Measurements from ENCODE around the gene HNRNPLL. TPM values are rescaled to one million over a fixed set of nuclear protein-coding genes. Genes with fewer than 3 reads are reported as not detected.
A peak's percentile ranks its signal among the peaks of the same experiment; 100 is the strongest.
"Not testable (repeated sequence)": the region's sequence is repeated elsewhere in the genome, so short reads cannot be mapped to it uniquely, and the experiment has no call there.

Gene HNRNPLL
- total RNA-seq, 2 donors from 2014 or later: 60.1 to 64.7 TPM

DNA sequence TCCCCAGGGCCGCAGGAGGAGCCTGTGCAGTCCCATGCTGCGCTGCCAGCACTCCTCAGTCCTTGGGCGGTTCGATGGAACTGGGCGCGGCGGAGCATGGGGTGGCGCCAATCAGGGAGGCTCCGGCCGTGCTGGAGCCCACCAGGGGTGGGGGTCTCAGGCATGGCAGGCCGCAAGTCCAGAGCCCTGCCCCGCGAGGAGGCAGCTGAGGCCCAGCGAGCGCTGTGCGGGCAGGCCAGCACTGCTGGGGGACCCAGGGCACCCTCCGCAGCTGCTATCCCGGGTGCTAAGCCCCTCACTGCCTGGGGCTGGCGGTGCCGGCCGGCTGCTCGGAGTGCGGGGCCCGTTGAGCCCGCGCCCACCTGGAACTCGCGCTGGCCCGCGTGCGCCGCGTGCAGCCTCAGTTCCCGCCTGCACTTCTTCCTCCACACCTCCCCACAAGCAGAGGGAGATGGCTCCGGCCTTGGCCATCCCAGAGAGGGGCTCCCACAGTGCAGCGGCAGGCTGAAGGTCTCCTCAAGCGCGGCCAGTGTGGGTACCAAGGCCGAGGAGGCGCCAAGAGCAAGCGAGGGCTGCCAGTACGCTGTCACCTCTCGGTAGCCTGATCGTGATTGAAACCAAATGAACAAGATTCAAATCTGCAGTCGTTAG, 40.4 kb upstream of the HNRNPLL start:
- ATAC-seq (ENCODE audit: insufficient number of reproducible peaks, low FRiP score, low read depth): no peak
- DNase-seq (ENCODE audit: low spot score): no peak
- H3K9me3 ChIP-seq: no peaks in the 10 kb centered on the region
- no peaks in the 10 kb centered on the region for H3K27me3 ChIP-seq (replicated peaks; ENCODE audit: insufficient read depth)
- peaks cover 0 to 7% of the 10 kb centered on the region in 2 donors for H3K4me1 ChIP-seq (ENCODE audit: control insufficient read depth in 1 of 2, low read depth in 2 of 2)
- H3K4me3 ChIP-seq: no peak overlapping the region
- H3K36me3 ChIP-seq: no peaks in the 10 kb centered on the region
- H3K27ac ChIP-seq: no peak overlapping the region
- TF ChIP-seq, protein P1, sequence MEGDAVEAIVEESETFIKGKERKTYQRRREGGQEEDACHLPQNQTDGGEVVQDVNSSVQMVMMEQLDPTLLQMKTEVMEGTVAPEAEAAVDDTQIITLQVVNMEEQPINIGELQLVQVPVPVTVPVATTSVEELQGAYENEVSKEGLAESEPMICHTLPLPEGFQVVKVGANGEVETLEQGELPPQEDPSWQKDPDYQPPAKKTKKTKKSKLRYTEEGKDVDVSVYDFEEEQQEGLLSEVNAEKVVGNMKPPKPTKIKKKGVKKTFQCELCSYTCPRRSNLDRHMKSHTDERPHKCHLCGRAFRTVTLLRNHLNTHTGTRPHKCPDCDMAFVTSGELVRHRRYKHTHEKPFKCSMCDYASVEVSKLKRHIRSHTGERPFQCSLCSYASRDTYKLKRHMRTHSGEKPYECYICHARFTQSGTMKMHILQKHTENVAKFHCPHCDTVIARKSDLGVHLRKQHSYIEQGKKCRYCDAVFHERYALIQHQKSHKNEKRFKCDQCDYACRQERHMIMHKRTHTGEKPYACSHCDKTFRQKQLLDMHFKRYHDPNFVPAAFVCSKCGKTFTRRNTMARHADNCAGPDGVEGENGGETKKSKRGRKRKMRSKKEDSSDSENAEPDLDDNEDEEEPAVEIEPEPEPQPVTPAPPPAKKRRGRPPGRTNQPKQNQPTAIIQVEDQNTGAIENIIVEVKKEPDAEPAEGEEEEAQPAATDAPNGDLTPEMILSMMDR (IDR thresholded peaks at IDR 0.05): no peak

DNA sequence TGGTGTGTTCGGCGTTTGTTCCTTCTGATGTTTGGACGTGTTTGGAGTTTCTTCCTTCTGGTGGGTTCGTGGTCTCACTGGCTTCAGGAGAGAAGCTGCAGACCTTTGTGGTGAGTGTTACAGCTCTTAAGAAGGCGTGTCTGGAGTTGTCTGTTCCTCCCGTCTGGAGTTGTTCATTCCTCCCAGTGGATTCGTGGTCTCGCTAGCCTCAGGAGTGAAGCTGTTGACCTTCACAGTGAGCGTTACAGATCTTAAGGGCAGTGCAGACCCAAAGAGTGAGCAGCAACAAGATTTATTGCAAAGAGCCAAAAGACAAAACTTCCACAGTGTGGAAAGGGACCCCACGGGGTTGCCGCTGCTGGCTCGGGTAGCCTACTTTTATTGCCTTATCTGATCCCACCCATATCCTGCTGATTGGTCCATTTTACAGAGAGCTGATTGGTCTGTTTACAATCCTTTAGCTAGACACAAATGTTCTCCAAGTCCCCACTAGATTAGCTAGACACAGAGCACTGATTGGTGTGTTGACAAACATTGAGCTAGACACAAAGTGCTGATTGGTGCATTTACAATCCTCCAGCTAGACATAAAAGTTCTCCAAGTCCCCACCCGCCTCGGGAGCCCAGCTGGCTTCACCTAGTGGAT, 39.8 kb upstream of the HNRNPLL start:
- H3K9me3 ChIP-seq; H3K36me3 ChIP-seq; H3K27me3 ChIP-seq (replicated peaks; ENCODE audit: insufficient read depth); H3K27ac ChIP-seq; ATAC-seq (ENCODE audit: insufficient number of reproducible peaks, low FRiP score, low read depth); DNase-seq (ENCODE audit: low spot score); H3K4me1 ChIP-seq (ENCODE audit: control insufficient read depth in 1 of 2, low read depth in 2 of 2); H3K4me3 ChIP-seq: not testable (repeated sequence)

DNA sequence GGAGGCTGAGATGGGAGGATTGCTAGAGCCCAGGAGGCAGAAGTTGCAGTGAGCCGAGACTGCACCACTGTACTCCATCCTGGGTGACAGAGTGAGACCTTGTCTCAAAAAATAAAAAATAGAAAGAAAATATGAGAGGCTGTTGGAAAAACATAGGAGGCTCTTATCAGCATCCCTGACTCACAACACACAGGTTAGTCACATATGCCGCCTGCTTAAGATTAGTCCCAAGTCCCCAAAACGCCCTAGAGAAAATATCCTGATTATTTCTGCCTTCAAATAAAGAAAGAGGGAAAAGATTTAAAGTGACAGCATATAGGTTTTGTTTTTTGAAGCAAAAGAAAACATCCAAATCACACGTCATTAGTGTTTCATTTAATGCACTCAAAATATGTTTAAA, 33.3 kb upstream of the HNRNPLL start:
- no peaks in the 10 kb centered on the region for H3K36me3 ChIP-seq

DNA sequence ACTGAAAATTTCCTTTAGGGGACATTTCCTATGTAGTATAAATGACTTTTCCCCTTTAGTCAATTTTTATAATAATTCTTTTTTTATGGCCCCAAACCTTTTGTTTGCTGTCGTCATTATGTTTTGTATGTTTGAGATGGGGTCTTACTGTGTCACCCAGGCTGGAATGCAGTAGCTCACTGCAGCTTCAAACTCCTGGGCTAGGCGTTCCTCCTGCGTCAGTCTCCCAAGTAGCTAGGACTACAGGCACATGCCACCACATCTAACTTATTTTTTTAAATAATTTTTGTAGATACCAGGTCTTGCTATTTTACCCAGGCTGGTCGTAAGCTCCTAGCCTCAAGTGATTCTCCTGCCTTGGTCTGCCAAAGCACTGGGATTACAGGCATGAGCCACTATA, 32.4 kb upstream of the HNRNPLL start:
- no peak for DNase-seq (ENCODE audit: low spot score)
- Histone ChIP-seq H3K4me1 (ENCODE audit: control insufficient read depth in 1 of 2, low read depth in 2 of 2) (peaks cover 10 to 14% of the 10 kb centered on the region in 2 donors), H3K27ac (no peak overlapping the region), H3K4me3 (no peak overlapping the region), H3K9me3 (no peaks in the 10 kb centered on the region), H3K36me3 (no peaks in the 10 kb centered on the region), H3K27me3 (replicated peaks; ENCODE audit: insufficient read depth) (no peaks in the 10 kb centered on the region)
- ATAC-seq (ENCODE audit: insufficient number of reproducible peaks, low FRiP score, low read depth): no peak
- TF ChIP-seq, protein P1 (IDR thresholded peaks at IDR 0.05): no peak

More for the DNA sequence above, 33.3 kb upstream of the HNRNPLL start:
- Histone ChIP-seq H3K4me3 (no peak overlapping the region), H3K27me3 (replicated peaks; ENCODE audit: insufficient read depth) (no peaks in the 10 kb centered on the region), H3K27ac (no peak overlapping the region), H3K9me3 (no peaks in the 10 kb centered on the region), H3K4me1 (ENCODE audit: control insufficient read depth in 1 of 2, low read depth in 2 of 2) (peaks cover 10 to 14% of the 10 kb centered on the region in 2 donors)
- TF ChIP-seq, protein P1 (IDR thresholded peaks at IDR 0.05): no peak
- DNase-seq (ENCODE audit: low spot score): no peak
- ATAC-seq (ENCODE audit: insufficient number of reproducible peaks, low FRiP score, low read depth): no peak

DNA sequence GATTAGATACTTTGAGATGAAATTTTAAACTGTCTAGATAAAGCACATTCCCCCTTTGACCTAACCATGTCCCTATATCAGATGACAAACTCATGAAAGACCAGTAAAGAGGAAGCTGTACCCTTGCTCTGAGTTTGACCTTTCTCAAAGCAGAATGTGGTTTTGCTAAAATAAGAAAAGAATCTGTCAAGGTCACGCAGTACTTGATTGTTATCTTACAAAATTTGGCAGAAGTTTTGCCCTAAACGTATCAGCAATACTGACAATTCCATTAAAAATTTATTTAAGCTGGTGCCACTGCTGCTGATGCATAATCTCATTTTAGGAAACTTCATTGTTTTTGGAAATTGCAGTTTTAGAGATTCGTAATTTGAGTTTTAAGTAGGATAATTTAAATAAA, 32.0 kb upstream of the HNRNPLL start:
- no peak for ATAC-seq (ENCODE audit: insufficient number of reproducible peaks, low FRiP score, low read depth)

More for the DNA sequence above, 32.0 kb upstream of the HNRNPLL start:
- DNase-seq (ENCODE audit: low spot score): no peak
- Histone ChIP-seq H3K36me3 (no peaks in the 10 kb centered on the region), H3K4me1 (ENCODE audit: control insufficient read depth in 1 of 2, low read depth in 2 of 2) (peaks cover 10 to 14% of the 10 kb centered on the region in 2 donors), H3K27me3 (replicated peaks; ENCODE audit: insufficient read depth) (no peaks in the 10 kb centered on the region), H3K4me3 (no peak overlapping the region), H3K9me3 (no peaks in the 10 kb centered on the region), H3K27ac (peak overlapping the region in 1 of 2 donors; percentile 1)
- TF ChIP-seq, protein P1 (IDR thresholded peaks at IDR 0.05): no peak

All from thoracic aorta (tissue), 2 donors.